Epidermal melanocyte (primary cell): Measurements from ENCODE around the gene FBXO24.

Experiments
- DNase-seq: peaks from one replicate; pipeline ENCODE4 v3.0.0; 2011; ENCODE audit warnings: low spot score; ENCODE audit not compliant: insufficient read length

FBXO24 gene

GRCh38 chr7:100590077-100590737, 4.1 kb downstream of the FBXO24 start:
- no peak for DNase-seq

- DNase-seq = no peak
These were observed 5.5 kb downstream of the FBXO24 start for GRCh38 chr7:100591596-100591995.

- no peak for DNase-seq
These were observed 9.1 kb downstream of the FBXO24 start for GRCh38 chr7:100595188-100595587.

- no peak for DNase-seq
These were observed 12.3 kb downstream of the FBXO24 start for GRCh38 chr7:100598425-100598824.

- DNase-seq = no peak
These were observed 14.0 kb downstream of the FBXO24 start for GRCh38 chr7:100599911-100600729.

- DNase-seq = no peak
These were observed 14.6 kb downstream of the FBXO24 start for GRCh38 chr7:100600730-100601038.

- DNase-seq = peak; percentile 79
These were observed 17.0 kb downstream of the FBXO24 start for GRCh38 chr7:100602889-100603725.

- no peak for DNase-seq
These were observed 17.5 kb downstream of the FBXO24 start for GRCh38 chr7:100603726-100604027.

GRCh38 chr7:100604028-100604975, 18.2 kb downstream of the FBXO24 start:
- DNase-seq = peak; percentile 80

- no peak for DNase-seq
These were observed 19.1 kb downstream of the FBXO24 start for GRCh38 chr7:100604976-100605911.

GRCh38 chr7:100606313-100606712, 20.2 kb downstream of the FBXO24 start:
- no peak for DNase-seq

GRCh38 chr7:100607111-100607510, 21.0 kb downstream of the FBXO24 start:
- DNase-seq = no peak

GRCh38 chr7:100609958-100610357, 23.8 kb downstream of the FBXO24 start:
- DNase-seq = no peak

GRCh38 chr7:100611983-100612729, 26.0 kb downstream of the FBXO24 start, which contains the start of gene MOSPD3:
TSS of gene MOSPD3 (plus strand) at chr7:100612540. CDS start at chr7:100612792, 252 bp downstream.
- DNase-seq = peak; percentile 100

- DNase-seq = no peak
These were observed 26.7 kb downstream of the FBXO24 start for GRCh38 chr7:100612730-100613390.

- DNase-seq = no peak
These were observed 27.5 kb downstream of the FBXO24 start for GRCh38 chr7:100613412-100614175.

- DNase-seq = no peak
These were observed 28.3 kb downstream of the FBXO24 start for GRCh38 chr7:100614308-100614861.

- DNase-seq = no peak
These were observed 34.1 kb downstream of the FBXO24 start for GRCh38 chr7:100620239-100620638.
